Measurements from ENCODE around the gene CDR2L.
A peak's percentile ranks its signal among the peaks of the same experiment; 100 is the strongest.
"Not testable (repeated sequence)": the region's sequence is repeated elsewhere in the genome, so short reads cannot be mapped to it uniquely, and the experiment has no call there.

Gene CDR2L

GRCh38 chr17:74981979-74982662 is 5.3 kb upstream of the CDR2L start:
- DNase-seq, result peak; percentile 24

DNA sequence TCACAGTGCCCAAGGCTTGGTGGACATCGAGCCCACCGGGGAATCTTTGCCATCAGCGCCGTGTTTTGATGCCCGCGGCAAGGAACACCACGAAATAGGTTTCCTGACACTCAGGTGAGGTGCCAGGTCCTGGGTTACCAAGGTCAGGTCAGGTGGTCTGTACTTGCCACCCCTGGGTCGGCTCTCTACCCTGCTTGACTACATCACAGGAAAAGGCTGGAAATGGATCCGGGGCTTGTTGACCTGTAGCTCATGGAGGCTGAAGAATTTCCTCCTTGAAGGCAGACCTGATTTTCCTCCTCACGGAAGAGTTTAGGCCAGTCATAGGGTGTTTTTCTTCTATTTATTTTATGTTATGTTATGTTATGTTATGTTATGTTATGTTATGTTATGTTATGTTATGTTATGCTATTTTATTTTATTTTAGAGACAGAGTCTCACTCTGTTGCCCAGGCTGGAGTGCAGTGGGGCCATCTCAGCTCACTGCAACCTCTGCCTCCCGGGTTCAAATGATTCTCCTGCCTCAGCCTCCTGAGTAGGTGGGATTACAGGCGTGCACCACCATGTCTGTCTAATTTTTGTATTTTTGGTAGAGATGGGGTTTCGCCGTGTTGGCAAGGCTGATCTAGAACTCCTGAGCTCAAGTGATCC is 4.6 kb upstream of the CDR2L start:
- DNase-seq, result not testable (repeated sequence)

DNA sequence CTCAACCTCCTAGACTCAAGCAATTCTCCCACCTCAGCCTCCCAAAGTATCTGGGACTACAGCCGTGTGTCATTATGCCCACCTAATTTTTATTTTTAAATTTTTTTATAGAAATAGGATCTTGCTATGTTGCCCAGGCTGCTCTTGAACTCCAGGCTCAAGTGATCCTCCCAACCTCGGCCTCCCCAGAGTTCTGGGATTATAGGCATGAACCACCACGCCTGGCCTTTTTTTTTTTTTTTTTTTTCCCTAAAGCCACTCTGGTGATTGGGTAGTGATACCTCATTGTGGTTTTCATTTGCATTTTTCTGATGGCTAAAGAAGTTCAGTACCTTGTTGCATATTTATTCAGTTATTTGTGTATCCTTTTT is 1.2 kb upstream of the CDR2L start:
- DNase-seq, result no peak

GRCh38 chr17:74987909-74988711 is 678 bp downstream of the CDR2L start:
- DNase-seq, result no peak

DNA sequence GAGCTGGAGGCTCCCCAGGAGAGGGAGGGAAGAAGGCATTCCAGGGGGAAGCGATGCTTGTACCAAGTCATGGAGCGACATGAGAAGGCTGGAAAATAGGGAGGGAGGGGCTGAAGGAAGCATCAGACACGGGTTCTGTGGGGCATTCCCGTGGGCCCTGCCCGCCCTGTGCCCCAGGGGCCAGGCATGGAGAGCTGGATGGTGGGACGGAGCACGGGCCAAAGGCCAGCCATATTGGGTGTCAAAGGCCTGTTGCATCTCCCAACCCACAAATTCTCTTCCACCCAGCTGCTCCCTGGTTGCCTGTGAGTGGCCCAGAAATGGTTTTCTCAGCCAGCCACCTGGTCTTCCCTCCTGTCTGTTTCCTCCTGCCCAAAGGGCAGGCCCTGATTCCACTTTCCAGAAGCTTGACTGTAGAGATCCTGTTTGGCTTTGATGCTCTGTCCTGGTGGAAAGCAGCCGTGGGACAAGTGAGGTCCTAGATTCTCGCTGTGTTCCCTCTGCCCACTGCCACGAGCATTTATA is 3.2 kb downstream of the CDR2L start:
- no peak for DNase-seq

- DNase-seq, result no peak
Measured at GRCh38 chr17:74992223-74992622, 4.8 kb downstream of the CDR2L start.

DNA sequence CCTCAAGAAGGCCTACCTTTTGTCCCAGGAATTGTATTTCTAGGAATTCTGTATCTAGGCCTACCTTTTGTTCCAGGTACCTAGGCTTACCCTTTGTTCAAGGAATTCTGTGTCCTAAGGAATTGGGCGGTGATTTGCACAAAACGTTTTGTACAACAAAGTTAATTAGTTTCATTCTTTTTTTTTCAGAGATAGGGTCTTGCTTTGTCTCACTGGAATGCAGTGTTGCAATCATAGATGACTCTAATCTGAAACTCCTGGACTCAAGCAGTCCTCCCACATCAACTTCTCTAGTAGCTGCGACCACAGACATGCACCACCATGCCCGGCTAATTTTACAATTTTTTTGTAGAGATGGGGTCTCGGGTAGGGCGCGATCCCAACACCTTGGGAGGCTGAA is 7.0 kb downstream of the CDR2L start:
- no peak for DNase-seq

- no peak for DNase-seq
Measured at GRCh38 chr17:74995847-74996246, 8.4 kb downstream of the CDR2L start.

DNA sequence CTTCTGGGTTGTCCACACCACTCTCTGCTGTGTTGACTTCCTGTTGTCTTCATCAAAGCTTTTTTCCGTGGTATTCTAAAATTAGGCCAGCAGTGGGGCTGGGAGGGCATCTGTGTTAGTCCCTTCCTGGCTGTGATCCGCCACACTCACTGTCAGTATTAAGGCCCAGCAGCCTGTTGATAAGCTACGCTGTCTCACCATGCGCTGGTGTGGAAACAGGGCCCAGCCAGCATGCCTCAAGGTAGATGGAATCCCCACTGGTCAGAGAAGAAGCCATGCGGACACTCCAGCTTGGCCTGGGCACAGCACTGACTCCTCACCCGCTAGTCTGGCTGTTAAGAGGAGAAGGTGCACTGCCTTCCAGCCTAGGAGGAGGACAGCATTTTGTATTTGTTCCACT is 11.4 kb downstream of the CDR2L start:
- DNase-seq, result no peak

DNA sequence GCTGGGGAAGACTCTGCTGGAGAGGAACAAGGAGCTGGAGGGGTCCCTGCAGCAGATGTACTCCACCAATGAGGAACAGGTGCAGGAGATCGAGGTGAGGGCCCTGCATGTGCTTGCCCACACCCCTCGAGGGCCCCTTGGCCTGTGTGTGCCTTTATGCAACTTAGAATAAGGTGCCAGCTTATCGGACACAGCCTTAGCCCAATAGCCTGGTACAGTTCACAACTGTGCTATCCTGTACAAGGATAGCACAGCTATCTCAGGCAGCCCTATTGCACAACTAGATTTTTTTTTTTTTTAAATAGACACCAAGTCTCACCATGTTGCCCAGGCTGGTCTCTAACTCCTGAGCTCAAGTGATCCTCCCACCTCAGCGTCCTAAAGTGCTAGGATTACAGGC is 12.1 kb downstream of the CDR2L start:
- DNase-seq, result no peak

- DNase-seq, result no peak
Measured at GRCh38 chr17:75001915-75002843, 14.7 kb downstream of the CDR2L start.

DNA sequence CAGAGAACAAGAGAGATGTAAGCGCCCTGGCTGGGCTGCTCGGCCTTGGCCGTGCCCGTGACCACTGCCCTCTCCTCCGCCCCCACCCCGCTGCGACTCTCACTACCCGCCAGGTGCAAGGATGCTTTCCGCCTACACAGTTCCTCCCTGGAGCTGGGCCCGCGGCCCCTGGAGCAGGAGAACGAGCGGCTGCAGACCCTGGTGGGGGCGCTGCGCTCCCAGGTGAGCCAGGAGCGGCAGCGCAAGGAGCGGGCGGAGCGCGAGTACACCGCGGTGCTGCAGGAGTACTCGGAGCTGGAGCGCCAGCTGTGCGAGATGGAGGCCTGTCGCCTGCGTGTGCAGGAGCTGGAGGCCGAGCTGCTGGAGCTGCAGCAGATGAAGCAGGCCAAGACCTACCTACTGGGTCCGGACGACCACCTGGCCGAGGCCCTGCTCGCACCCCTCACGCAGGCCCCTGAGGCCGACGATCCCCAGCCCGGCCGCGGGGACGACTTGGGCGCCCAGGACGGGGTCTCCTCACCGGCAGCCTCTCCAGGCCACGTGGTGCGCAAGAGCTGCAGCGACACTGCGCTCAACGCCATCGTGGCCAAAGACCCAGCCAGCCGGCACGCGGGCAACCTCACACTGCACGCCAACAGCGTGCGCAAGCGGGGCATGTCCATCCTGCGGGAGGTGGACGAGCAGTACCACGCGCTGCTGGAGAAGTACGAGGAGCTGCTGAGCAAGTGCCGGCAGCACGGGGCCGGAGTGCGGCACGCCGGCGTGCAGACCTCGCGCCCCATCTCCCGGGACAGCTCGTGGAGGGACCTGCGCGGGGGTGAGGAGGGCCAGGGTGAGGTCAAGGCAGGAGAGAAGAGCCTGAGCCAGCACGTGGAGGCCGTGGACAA is 15.9 kb downstream of the CDR2L start:
- DNase-seq, result no peak

DNA sequence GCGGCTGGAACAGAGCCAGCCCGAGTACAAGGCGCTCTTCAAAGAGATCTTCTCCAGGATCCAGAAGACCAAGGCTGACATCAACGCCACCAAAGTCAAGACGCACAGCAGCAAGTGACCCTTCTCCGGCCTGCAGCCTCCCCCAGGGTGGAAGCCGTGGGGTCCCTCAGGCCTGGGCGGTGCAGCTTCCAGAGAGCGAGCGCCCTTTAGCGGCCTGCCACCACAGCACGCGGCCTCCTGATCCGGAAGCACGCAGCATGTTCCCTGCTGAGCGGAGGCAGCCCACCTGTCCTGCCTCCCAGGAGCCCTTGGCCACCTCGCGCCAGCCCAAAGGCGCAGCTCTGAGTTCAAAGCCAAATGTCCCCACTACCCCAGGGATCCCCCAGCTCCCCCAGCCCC is 16.5 kb downstream of the CDR2L start:
- DNase-seq, result no peak

DNA sequence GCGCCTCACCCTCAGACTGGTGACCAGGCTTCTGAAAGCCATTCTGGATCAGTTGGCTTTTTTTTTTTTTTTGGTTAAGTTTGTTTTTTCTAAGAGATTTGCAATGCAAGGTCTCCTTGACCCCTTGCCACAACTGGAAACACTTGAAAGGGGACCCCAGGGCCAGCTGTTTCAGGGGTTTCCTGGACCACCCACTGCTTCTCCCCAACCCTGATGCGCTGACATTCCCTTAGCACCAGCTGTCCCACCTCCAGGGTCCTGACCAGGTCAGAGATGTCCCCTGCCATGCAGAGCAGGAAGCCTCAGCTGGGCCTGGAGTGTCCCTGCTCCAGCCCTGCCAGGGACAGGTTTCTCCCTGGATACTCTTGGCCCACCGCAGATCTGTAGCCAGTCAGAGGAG is 16.9 kb downstream of the CDR2L start:
- no peak for DNase-seq

GRCh38 chr17:75005291-75005690 is 17.9 kb downstream of the CDR2L start:
- no peak for DNase-seq

- DNase-seq, result not testable (repeated sequence)
Measured at GRCh38 chr17:75006084-75006483, 18.7 kb downstream of the CDR2L start.

GRCh38 chr17:75006653-75007052 is 19.2 kb downstream of the CDR2L start:
- DNase-seq, result no peak

- no peak for DNase-seq
Measured at GRCh38 chr17:75008373-75008772, 20.9 kb downstream of the CDR2L start.

- DNase-seq, result no peak
Measured at GRCh38 chr17:75009139-75009724, 21.8 kb downstream of the CDR2L start.

GRCh38 chr17:75010683-75011400 is 23.4 kb downstream of the CDR2L start:
- DNase-seq, result no peak

Data from NCI-H748 treated with DMSO at 0.1 percent for 48 hours (cell line).